Activated CD4-positive, alpha-beta T cell treated with anti-CD3 and anti-CD28 coated beads, Interleukin-2, amount 50 U/mL, for 4 hours (primary cell): ENCODE results near the gene TFAM.

Experiments used
- DNase-seq, 2 experiments: peaks; one replicate each; pipeline ENCODE4 v3.0.0-alpha.2; 2020

Gene TFAM

DNA sequence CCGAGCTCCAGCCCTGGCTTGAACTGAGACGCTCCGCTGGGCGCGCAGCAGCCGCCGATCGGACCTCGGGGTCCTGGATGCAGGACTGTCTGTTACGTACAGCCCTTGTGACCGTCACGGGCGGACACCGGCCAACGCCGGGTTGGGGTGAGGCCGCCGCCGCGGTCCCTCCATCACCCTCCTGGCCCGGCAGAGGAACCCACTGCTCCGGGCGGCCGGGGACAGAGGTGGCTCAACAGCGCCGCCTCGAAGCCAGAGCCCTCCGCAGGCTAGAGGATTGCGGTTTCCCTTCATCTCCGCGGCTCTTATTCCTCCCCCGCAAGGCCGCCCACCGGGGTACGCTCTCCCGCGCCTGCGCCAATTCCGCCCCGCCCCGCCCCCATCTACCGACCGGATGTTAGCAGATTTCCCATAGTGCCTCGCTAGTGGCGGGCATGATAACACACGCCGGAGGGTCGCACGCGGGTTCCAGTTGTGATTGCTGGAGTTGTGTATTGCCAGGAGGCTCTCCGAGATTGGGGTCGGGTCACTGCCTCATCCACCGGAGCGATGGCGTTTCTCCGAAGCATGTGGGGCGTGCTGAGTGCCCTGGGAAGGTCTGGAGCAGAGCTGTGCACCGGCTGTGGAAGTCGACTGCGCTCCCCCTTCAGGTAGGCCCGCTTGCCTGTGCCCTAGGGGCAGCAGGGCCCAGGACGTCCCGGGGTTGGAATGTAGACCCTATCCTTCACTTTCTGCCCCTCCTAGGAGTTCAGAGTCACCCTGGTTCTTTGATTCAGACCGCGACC, at the start of gene TFAM:
TSS of gene TFAM (plus strand) at position 412 of the 785 bp plus-strand sequence. CDS start at position 550, 138 bp downstream.
- peak; percentile 96 to 98 for DNase-seq

DNA sequence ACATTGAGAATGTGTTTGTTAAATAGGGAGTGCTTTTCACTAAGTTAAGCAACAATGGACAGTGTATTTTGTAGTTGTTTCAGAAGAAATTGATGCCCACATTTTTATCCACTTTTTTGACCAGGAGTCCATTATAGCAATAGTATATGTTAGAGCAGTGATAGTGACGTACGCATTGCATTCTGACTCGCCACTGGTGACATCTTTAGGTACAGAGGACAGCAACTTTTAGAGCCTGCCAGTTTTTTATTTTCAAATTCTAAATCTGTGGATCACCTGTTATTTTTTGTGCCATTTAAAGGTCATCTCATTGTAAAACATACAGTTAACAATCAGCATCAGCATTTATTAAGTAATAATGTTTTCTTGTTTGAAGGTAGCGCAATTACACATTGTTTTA, 49.0 kb upstream of the TFAM start:
- no peak for DNase-seq

DNA sequence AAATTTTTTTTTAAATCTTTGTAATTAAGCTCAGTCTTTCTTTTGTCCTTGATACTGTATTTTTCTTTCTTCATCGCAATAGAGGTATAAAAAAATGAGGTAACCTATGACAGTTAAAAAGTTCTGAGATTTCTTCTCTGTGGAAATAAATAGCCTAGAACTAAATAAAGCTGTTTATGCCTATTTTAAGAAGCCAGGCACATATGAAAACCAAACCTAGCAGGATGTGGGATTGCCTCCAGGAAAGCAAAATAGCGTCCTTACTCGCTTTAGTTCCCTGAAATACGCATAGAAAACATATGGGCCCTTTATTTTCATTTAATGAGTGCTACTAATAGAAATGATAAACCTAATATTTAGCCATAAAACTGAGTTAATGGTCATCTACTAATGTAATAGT, 43.8 kb upstream of the TFAM start:
- no peak for DNase-seq

DNA sequence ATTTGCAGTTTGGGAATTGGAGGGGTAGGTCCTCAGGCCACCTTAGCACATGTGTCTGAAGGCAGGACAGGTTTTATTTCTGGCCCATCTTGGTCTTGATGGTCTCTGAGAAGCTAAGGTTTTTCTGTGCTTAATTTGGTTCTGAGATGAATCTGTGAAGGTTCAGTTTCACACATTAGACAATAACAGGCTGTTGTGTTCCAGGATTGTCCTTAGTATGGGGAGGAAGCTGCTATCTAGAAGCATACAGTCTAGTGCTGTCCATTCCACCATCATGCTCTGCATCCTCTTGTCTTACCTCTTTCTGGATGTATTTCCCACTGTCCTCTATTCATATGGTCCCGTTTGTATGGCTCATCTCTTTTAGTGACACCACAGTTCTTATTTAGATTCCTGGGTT, 43.3 kb upstream of the TFAM start:
- DNase-seq = no peak

DNA sequence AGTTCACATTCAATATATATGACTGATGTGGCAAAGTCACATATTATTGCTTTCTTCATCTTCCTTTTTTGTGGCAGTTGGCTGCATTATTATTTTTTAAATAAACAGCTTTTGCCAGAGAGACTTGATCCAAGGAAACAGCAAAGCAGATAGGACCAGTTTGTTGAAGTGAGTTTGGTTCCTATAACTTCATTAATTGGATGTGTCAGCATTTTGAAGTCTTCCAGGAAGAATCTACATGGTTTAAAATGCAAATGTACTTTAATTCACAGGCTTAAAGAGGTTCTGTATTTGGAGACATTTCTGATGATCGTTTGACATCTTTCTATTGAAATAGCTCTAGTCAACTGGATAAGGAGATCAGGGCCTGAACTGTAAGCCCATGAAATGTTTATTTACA, 37.2 kb upstream of the TFAM start:
- no peak for DNase-seq

DNA sequence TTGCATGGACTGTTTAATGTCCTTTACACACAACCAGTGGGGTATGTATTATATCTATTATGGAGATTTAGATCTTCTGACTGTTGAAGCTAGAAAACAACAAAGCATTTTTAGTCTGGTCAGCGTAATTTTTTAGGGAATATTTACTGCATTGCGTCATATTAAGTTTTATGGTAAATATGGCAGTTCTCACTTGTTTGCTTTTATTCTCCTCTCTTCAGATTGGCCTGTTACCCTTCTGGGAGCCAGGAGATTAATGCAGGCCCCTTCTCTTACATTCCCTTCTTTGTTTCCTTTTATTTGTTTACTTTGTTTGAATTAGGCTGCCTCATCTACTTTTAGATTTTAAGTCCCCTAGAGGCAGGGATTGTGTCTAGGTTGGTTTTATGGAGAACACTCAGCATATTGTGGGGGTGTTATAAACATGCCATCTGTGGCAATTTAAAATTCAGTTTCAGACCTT, 36.6 kb upstream of the TFAM start:
- no peak for DNase-seq

DNA sequence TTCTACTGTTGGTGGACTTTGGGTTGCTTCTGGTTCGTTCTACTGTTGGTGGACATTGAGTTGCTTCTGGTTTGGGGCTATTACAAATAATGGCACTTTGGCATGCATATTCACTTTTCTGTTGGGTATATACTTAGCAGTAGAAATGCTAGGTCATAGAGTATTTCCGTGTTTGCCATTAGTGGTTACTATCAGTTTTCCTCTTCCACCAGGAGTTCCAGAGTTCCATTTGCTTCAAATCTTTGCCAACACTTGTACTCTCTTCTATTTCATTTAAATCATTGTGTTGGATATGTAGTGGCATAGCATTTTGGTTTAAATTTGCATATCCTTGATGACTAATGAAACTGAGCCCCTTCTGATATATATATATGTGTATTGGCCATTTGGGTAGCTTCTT, 35.2 kb upstream of the TFAM start:
- no peak for DNase-seq

DNA sequence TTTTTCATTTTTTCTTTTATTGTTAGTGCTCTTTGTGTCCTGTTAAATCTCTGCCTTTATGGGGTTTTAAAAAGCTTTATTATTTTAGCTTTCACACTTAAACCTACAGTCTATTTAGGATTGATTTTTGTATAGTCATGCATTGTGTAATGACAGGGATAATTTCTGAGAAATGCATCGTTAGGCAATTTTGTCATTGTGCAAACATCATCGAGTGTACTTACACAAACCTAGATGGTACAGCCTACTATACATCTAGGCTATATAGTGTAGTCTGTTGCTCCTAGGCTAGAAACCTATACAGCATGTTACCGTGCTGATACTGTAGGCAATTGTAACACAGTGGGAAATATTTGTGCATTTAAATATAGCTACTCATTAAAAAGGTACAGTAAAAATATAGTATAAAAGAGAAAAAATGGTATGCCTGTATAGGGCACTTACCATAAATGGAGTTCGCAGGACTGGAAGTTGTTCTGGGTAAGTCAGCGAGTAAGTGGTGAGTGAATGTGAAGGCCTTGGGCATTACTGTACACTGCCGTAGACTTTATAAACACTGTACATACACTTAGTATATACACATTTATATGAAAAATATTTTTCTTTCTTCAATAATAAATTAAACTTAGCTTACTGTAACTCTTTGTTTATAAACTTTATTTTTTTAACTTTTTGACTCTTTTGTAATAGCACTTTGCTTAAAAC, 34.4 kb upstream of the TFAM start:
- DNase-seq = no peak

DNA sequence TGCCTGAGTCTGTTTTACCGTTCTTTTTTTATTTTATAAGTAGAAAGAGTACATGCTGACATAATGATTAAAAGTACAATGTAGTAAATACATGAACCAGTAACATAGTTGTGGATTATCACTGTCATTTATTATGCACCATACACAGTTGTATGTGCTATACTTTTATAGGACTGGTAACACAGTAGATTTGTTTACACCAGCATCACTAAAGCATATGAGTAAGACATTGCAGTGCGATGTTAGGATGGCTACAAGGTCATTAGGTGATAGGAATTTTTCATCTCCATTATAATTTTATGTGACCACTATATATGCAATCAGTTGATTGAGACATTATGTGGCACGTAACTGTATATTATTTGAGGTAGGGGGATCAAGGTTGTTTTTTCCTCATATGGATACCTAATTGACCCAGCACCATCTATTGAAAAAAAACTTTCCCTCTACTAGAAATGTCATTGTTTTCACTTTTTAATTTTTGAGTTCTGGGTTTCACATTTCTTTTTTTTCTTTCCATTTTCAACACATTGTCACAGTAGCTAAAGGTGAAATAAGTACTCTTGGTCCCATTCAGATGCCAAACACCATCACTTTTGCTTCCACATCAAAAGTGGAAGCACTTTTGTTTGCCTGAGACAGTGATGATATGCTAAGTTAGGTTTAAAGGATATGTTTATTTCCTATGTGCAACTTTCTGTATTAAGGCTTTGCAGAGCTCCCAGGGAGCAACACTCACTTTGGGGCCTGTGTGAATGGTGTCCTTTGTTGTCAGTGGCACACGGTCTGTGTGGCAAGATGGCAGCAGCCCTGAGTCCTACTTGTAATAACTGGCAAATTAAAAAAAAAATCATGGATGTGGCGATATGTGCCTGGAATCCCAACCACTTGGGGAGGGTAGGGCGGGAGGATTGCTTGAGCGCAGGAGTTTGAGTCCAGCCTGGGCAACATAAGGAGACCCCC, 33.3 kb upstream of the TFAM start:
- DNase-seq = no peak

DNA sequence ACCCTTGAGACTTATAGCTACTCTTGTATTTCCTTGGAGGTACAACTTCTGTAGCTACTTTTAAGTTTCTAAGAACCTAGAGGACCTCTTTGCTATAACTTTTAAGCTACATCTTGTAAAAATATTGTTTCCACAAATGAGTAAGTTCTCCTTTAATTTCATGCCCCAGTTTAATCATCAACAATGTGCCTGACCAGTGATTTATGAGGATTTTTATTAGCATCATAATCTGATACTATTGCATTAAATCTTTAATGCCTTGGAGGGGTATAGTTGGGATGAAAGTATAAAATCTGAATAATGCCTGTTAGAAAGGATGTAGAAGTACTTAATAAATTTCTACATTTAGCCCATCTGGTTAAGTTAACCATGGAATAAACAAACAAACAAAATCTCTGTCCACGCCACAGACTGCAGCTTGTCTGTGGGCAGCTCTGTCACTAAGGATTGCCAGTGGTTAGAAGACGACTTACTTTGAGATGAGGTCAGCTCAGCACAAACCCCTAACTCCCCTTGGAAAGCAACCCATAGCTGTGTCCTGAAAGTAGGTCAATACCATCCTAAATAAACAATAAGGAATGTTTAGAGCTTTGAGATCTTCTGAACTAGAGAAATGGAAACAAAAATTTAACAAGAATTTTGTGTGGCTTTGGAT, 32.1 kb upstream of the TFAM start:
- DNase-seq = no peak

DNA sequence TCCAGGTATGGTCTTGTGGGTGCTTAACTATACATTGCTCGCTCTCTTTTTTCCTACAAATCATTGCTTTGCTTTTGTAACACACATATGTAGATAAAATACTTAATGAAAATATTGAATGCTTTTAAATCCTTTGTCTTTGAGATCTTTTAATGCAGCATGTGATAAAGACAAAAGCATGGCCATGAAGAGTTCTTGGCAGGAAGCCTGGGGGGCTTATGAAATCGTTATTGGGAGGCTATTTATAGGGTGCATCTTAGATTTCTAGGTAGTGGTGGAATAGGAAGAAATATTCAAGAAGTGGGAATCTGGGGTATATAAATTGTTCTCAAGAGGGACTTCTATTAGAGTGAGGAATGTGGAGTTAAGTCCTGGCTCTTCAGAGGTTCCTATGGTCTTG, 28.5 kb upstream of the TFAM start:
- no peak for DNase-seq

DNA sequence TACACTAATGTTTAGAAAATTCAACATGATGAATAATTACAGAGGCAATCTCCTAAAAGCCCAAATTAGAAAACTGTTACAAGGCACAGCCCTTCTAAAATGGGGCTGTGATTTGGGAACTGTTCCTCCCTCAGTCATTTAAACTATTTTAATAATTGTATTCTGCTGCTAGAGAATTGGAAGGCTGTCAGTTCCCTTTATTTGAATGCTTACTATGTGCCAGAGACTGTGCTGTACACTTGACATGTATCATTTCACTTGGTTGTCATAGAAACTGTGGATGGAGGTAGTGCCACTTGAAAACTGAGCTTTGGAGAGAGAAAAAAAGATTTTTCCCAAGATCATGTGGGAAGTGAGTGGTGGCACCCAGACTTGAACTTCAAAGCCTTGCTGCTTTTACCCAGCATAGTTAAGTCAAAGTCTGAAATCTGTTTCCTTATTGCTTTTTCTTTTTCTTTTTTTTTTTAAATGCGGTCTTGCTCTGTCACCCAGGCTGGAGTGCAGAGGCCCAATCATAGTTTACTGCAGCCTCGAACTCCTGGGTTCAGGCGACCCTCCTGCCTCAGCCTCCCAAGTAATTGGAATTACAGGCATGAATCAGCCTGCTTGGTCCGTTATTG, 26.8 kb upstream of the TFAM start:
- DNase-seq = no peak

DNA sequence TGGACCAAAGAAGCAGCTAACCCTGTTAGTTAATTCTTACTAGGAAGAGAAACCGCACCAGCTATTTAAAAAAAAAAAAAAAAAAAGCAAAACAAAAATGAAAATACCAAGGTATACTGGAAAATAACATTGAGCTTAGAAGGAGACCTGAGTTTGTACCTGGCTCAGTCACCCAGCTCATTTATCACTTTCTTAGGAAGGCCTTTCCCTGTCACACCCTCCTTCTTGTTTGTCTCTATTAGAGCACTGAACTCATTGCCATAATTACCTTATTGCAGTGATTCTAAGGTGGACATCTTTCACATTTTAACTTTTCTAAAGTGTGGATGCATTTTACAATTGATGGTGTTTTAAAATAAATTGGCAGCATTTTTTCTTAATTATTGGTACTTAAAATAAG, 26.3 kb upstream of the TFAM start:
- DNase-seq = no peak

DNA sequence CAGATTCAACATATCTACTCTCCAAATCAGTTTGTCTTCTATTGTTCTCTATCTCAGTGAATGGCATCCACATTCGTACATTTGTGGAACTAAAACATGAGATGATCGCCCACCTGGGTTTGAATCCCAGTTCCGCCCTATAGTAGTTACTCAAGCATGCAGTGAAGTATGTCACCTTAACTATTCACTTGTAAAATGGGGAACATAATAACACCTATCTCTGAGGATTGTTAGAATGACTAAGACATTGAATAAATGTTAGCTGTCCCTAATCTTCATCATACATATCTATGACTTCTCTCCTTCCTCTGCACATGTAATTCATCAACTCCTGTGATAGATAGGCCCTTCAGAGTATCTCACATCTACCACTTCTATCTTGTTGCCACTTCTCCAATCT, 25.7 kb upstream of the TFAM start:
- no peak for DNase-seq

DNA sequence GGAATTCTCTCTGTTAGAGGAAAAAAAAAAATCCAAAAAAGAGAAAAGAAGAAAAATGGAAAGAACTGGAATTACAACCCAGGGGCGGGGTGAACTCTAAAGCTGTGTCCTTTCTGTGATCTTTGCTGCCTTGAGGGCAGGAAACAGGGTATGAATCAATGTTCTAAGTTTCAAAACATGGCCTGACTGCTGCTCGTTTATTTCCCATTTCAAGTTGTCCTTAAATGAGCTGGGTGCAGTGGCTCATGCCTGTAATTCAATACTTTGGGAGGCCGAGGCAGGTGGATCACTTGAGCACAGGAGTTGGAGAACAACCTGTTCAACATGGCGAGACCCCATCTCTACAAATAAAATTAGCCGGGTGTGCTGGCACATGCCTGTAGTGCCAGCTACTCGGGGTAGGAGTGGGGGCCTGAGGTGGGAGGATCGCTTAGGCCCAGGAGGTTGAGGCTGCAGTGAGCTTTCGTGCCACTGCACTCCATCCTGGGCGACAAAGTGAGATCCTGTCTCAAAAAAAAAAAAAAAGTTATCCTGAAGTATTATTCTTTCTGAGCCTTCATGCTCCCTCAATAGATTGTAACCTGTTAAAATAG, 24.7 kb upstream of the TFAM start:
- DNase-seq = no peak

DNA sequence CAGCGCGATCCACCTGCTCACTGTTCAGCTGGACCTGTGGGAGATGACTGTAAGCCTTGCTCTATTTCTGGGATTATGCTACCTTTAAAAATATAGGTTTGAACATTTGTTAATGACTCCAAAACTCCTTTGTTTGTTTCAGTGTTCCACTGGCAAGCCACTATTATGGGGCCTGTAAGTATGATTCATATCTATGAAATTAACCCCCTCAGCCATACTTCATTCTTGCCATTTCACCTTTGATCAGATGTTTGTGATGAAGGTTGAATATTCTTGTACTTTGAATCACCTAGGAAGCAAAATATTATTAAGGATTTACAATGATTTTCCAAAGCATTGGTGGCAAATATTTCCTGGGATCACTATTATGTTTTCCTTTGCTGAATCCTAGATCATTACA, 23.9 kb upstream of the TFAM start:
- DNase-seq = no peak

DNA sequence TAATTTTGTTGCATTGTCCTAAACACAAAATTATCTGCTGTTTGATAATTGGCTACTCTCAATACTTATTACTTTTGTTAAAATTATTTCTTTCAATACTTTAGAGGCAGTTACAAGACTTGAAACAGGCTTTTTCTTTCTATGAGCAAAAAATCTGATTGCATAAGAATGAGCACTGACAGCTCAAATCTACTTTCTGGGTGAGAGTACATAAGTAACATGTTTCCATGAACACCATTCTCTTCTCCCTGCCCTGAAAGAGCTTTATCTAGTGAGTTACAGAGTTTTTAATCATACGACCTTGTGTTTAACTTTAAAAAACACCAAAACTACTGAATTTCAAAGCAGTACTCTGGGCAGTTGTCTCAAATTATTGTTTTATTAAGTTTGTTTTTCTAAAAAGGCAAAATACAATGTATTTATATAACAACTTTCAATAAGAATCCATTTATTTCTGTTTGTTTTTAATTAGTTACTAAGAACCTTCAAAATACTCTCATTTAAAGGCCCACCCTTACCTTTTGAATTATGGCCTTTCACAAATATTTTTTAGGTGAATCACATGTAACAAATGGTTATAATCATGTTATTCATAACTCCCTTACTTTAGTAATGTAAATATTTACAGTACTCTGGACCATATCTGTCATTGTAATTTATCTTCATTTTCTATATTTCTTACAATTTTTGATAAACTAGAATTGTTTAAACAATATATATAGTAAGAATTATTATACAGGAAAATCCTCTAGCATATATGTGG, 23.0 kb upstream of the TFAM start:
- no peak for DNase-seq

DNA sequence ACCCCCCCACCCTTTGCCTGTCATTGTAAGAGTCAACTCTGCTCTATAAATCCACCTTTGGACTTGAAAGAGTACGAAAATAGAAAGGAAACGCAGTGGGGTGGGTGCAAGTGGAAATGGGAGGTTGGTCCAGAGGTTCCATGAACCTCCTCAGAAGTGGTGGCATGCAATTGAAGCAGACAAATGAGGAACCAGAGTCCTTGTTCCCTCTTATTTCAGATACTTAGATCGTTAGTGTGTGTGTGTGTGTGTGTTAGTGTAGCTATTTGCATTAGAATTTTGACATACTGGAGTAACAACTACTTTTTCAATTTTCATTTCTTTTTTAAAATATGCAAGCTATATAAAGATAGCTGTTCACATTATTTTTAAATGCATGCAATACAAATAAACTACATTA, 18.1 kb upstream of the TFAM start:
- no peak for DNase-seq

DNA sequence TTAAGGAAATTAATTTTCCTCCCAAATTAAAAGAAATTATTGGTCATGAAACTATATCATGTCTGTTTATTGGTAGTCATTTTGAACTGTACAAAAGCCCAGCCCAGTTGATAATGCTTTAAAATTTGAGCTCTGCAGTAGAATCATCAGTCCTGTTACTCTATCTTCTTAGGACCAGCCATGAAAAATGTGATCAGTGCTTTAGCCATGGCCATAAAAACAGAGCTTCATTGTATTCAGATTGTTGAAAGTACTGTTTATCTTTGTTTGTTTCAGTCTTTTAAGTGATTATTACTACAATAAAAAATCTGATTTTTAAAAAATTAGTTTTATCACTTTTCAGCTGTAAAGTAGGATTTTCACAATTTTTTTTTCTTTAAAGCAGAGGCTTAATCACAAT, 13.7 kb upstream of the TFAM start:
- DNase-seq = no peak

DNA sequence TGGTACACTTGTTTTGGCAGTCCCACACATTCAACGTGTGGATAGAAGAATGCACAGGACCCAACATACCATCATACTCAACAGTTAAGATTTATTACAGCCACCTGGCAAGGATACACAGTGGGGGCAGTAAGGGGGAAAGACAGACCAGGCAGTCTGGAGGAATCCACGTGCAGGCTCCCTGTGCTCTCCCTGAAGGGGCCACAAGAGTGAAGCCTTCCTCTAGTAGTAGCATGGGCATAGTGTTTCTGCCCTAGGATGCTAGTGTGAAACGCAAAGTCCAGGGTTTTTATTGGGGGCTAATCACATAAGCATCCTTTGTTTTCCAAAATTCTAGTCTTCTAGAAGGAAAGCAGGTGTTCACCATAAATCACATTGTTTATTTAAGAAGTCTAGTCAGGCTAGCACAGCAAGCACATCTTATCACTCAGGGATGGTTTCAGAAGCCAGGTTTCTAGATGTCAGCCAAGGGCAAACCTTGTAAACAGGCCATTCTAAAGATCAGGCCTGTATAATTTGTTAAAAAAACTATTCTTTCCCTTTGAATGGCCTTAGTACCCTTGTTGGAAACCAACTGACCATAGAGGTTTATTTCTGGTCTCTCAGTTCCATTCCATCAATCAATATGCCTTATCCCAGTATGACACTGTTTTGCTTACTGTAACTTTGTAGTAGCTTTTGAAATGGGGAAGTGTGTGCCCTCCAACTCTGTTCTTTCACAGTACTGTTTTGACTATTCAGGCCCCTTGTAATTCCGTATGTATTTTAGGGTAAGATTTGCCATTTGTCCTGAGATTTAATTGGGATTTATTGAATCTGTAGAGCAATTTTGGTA, 12.4 kb upstream of the TFAM start:
- no peak for DNase-seq
